ENCODE results near the gene CDK9.

CDK9 gene
- long read RNA-seq, transcript CDK9-201 (7 exons, 2,463 nt) = major isoform, 91 of 120 reads
- long read RNA-seq, partial matches to known transcripts = 9 of 120 reads
- long read RNA-seq, other reads (novel, unspliced or antisense) = 19 of 120 reads

- no peaks in the 10 kb centered on the region for H3K27me3 ChIP-seq (ENCODE audit: insufficient read depth, poor library complexity, severe bottlenecking)
- TF ChIP-seq SPI1 (IDR thresholded peaks at IDR 0.05; ENCODE audit: borderline replicate concordance, low read depth) = peak; percentile 59; the same call in 1 of the 2 replicates
- peak; percentile 85 for TF ChIP-seq GABPA (IDR thresholded peaks at IDR 0.05; ENCODE audit: low read depth)
- no peak for TF ChIP-seq CTCF (IDR thresholded peaks at IDR 0.05; ENCODE audit: insufficient read depth, low read length)
- TF ChIP-seq POLR2AphosphoS5 (IDR thresholded peaks at IDR 0.05; ENCODE audit: low read depth) = peak; percentile 42; the same call in 1 of the 2 replicates
- H3K27ac ChIP-seq (replicated peaks) = peak within 1 kb of the TSS; percentile 96
- DNase-seq (ENCODE audit: low read depth in 1 of 2, low spot score in 1 of 2) = peak in 1 of 2 experiments; percentile 90
- H3K4me3 ChIP-seq (replicated peaks; ENCODE audit: insufficient read depth, low read length) = peak within 1 kb of the TSS; percentile 93
These were observed at the start of gene CDK9 for GRCh38 chr9:127785933-127786772. TSS of gene CDK9 (plus strand) at chr9:127786034. CDS start at chr9:127786149, 115 bp downstream.

- Histone ChIP-seq H3K27me3 (ENCODE audit: insufficient read depth, poor library complexity, severe bottlenecking) (no peaks in the 10 kb centered on the region), H3K27ac (replicated peaks) (no peak overlapping the region), H3K4me3 (replicated peaks; ENCODE audit: insufficient read depth, low read length) (no peak overlapping the region)
- TF ChIP-seq REST (IDR thresholded peaks at IDR 0.05; ENCODE audit: insufficient replicate concordance, low read depth) (no peak), GABPA (IDR thresholded peaks at IDR 0.05; ENCODE audit: low read depth) (no peak), CTCF (IDR thresholded peaks at IDR 0.05; ENCODE audit: insufficient read depth, low read length) (no peak), POLR2AphosphoS5 (IDR thresholded peaks at IDR 0.05; ENCODE audit: low read depth) (no peak), SPI1 (IDR thresholded peaks at IDR 0.05; ENCODE audit: borderline replicate concordance, low read depth) (no peak)
- no peak for DNase-seq (ENCODE audit: low read depth in 1 of 2, low spot score in 1 of 2)
These were observed 47.2 kb upstream of the CDK9 start for GRCh38 chr9:127738666-127739065.

- no peaks in the 10 kb centered on the region for H3K27me3 ChIP-seq (ENCODE audit: insufficient read depth, poor library complexity, severe bottlenecking)
- no peak for DNase-seq (ENCODE audit: low read depth in 1 of 2, low spot score in 1 of 2)
- H3K27ac ChIP-seq (replicated peaks) = no peak overlapping the region
- no peak for TF ChIP-seq POLR2AphosphoS5 (IDR thresholded peaks at IDR 0.05; ENCODE audit: low read depth)
- no peak for TF ChIP-seq SPI1 (IDR thresholded peaks at IDR 0.05; ENCODE audit: borderline replicate concordance, low read depth)
- TF ChIP-seq REST (IDR thresholded peaks at IDR 0.05; ENCODE audit: insufficient replicate concordance, low read depth) = no peak
- H3K4me3 ChIP-seq (replicated peaks; ENCODE audit: insufficient read depth, low read length) = no peak overlapping the region
These were observed 46.1 kb upstream of the CDK9 start for GRCh38 chr9:127739614-127740330.

All from HL-60 (cell line).